HK-2 (cell line): ENCODE measurements around the gene KIF6.
"Not testable (repeated sequence)": the region's sequence is repeated elsewhere in the genome, so short reads cannot be mapped to it uniquely, and the experiment has no call there.

Source experiments
- DNase-seq: peaks from one replicate; pipeline ENCODE4 v3.0.0-alpha.2; 2018; ENCODE audit not compliant: unreplicated experiment

KIF6 gene

DNA sequence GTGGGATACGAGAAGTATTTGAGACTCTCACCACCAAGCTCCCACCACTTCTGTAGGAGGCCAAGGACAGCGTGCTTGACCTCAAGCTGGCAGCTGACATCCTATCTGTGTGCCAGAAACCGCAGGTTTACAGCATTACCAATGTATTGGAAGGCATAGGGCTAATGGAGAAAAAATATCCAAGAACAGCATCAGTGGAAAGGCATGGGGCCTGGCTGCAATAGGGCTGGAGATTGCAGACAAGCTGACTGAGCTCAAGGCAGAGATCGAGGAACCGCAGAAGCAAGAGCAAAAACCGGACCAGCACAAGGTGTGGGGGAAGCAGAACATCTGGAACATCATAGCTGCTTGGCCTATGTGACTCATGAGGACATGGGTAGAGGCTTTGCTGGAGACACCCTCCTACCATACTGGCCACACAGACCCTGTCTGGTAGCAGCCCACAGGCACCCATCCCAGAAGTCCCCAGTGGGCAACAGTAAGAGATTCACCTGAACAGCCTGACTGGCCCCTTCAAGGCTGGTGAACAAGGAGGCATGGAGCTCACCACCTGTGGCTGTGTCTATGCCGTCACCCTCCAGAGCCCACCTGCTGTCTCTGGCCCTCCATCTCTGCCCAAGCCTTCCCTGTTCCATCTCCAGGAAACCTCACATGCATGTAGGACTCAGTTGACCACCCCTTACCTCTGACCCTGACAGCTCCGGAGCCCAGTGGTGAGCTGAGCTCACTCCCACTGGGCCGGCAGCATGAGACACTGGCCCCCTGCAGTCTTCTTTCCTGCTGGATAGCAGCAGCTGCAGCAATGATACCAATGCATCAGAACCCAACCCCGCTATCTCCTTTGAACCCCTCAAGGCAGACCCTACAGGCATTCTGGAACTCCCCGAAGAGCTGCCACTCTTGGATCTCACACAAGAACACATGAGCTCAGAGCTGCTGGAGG is 171.1 kb downstream of the KIF6 start:
- no peak for DNase-seq

DNA sequence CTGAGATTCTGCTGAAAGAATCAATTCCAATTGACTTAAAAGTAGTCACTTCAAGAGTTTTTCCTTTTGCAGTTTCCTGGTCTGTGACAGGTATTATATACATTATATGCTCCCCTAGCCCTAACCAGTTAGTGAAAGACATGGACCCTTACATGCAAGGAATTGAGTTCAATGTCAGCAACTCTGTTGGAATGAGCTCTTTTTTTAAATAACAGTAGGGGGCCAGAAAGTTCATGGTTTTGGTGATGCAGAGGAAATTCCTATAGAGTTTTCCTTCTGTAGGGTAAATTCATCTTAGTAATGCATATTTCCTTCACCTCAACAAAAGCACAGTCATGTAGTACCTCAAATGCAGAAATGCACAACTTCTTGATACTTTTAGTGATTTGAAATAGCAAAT is 172.2 kb downstream of the KIF6 start:
- no peak for DNase-seq

GRCh38 chr6:39550191-39550590 is 175.0 kb downstream of the KIF6 start:
- DNase-seq, result no peak

- no peak for DNase-seq
Measured at GRCh38 chr6:39546731-39547130, 178.5 kb downstream of the KIF6 start.

GRCh38 chr6:39543950-39544349 is 181.3 kb downstream of the KIF6 start:
- no peak for DNase-seq

DNA sequence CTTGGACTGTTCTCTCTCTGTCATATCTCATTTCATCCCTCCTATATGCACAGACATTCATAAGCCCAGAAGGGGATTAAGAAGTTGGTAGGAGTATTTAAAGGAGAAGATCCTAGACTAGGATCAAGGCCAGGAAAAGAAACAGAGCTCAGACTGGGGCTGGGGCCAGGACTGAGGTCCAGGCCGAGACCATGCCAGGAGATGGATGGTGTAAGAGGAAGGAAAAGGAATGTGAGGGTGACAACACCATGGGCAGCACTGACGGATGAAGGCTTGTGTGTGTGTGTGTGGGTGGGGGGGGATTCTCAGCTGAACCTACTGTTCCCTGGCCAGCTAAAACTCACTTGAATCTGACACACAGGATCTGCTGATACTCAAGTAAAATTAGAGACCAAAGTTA is 182.1 kb downstream of the KIF6 start:
- no peak for DNase-seq

DNA sequence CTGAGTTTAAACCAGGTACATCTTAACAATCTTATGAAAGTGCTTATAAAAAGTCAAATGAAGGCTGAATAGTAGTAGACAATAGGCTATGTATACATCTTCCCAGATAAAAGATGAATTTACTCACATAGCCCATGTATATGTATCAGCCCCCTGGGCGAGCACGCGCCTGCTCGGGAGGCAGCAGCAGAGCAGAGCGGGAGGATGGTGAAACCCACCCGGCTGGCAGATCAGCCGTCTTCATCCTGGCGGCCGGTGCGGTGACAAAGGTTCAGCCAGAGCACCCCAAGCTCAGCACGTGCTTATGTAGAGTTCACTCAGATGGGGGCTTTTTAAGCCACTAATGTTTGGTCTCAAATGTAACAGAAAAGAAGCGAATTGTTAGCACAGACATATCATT is 184.8 kb downstream of the KIF6 start:
- DNase-seq, result no peak

GRCh38 chr6:39530201-39530759 is 194.9 kb downstream of the KIF6 start:
- no peak for DNase-seq

DNA sequence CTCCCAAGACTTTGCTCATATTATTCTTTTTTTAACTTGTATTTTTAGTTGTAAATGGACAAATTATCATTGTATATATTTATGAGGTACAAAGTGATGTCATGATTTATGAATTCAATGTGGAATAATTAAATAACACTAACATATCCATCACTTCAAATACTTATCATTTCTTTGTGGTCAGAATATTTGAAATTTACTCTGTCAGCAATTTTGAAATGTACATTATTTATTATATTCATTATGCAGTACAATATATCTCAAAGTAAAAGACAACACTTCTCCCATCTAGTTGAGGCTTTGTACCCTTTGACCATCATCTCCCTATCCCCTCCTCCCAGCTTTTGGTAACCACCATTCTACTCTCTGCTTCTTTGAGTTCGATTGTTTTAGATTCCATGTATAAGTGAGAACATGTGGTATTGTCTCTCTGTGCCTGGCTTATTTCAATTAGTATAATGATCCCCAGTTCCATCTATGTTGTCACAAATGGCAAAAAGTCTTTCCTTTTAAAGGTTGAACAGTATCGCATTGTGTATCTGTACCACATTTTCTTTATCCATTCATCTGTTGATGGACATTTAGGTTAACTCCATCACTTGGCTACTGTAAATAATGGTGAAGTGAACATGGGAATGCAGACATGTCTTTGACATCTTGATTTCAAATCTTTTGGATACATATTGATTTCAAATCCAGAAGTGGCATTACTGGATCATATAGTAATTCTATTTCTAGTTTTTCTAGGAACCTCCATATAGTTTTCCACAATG is 197.2 kb downstream of the KIF6 start:
- no peak for DNase-seq

- no peak for DNase-seq
Measured at GRCh38 chr6:39524007-39524406, 201.2 kb downstream of the KIF6 start.

GRCh38 chr6:39521958-39522357 is 203.2 kb downstream of the KIF6 start:
- no peak for DNase-seq

GRCh38 chr6:39520916-39521315 is 204.3 kb downstream of the KIF6 start:
- no peak for DNase-seq

DNA sequence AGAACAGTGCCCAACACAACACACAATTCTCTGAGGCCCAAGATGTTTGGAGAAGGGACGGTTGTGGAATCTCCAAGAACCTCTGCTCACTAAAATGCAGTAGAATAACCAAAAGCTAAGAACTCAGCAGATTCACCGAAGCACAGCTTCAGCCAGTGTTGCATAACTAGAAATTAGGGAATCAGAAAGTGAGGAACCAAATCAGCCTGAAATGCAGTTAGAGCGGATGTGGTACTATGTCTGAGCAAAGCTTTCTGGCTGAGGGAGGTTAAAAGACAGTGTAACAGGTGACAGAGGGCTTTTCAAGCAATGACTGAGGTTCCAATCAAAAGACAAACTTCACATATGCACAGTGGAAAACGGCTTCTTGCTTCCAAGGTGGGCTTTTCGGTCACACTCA is 204.8 kb downstream of the KIF6 start:
- no peak for DNase-seq

DNA sequence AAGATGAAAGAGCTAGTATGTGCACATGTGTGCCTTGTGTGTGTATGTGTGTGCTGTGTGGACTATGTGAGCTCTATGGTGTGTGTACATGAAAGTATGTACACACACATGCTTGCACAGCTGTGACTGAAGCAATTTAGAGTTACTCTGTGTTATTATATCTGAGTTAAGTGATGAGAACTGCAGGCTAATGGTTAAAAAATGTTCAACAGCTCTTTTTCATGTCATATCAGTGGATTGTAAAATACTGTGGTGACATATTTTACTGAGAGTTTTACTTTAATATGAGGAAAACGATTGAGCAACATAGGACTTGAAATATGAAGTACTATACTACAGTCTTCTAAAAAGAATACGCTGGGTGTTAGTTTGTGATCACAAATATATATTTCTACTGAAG is 207.0 kb downstream of the KIF6 start:
- DNase-seq, result no peak

- no peak for DNase-seq
Measured at GRCh38 chr6:39517756-39518155, 207.5 kb downstream of the KIF6 start.

- no peak for DNase-seq
Measured at GRCh38 chr6:39516471-39516870, 208.7 kb downstream of the KIF6 start.

DNA sequence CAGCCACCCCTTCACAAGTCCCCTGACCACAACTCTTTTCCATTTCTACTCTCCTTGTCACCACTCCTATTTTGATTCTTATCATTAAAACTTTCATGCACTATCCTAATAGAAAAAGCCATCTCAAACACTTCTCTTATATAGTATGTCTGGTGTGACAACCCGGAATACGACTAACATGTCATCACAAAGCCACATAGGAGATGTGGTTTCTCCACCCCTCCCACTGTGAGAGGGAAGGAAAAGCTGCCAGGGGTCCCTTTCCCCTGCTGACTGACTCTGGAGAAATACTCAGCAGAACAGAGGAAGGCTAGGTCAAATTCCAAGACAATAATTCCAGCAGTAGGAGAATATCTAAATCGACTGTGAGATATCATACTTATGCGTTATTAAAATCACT is 209.7 kb downstream of the KIF6 start:
- no peak for DNase-seq

GRCh38 chr6:39515006-39515405 is 210.2 kb downstream of the KIF6 start:
- no peak for DNase-seq

- not testable (repeated sequence) for DNase-seq
Measured at GRCh38 chr6:39509831-39510230, 215.4 kb downstream of the KIF6 start.

DNA sequence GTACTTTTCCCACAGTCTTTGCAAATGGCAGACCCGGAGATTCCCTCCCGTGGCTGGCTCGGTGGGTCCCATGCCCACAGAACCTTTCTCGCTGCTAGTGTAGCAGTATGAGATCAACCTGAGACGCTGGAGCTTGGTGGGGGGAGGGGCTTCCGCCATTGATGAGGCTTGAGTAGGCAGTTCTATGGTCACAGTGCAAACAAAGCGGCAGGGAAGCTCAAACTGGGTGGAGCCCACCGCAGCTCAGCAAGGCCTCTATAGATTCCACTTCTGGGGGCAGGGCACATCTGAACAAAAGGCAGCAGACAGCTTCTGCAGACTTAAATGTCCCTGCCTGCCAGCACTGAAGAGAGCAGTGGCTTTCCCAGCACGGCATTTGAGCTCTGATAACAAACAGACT is 216.7 kb downstream of the KIF6 start:
- DNase-seq, result no peak

GRCh38 chr6:39507331-39507998 is 217.7 kb downstream of the KIF6 start:
- no peak for DNase-seq

GRCh38 chr6:39502362-39502955 is 222.7 kb downstream of the KIF6 start:
- not testable (repeated sequence) for DNase-seq
